T-cell (primary cell): ENCODE data around the gene ARPC5. TPM values are rescaled to one million over a fixed set of nuclear protein-coding genes. Genes with fewer than 3 reads are reported as not detected.

Experiments used
- ATAC-seq, 4 experiments: fragments of 200-7000 bp in 3 of 4; fragments of 150-1000 bp in 1 of 4; cut with Tn5 transposase; replicated peaks in 1 of 4; 1 replicate in 3 of 4; 2 replicates in 1 of 4; pipeline ENCODE4 v1.10.0; 2021; ENCODE audit warnings: moderate library complexity in 3 of 4, mild to moderate bottlenecking in 2 of 4, moderate number of reproducible peaks in 1 of 4
- CTCF ChIA-PET, 2 donors: fragments of 300-600 bp; sonication (Branson Sonifier 250); formaldehyde crosslinking; loops; one replicate each; lab custom pipeline; 2022; ENCODE audit warnings: antibody characterized with exemption in 2 of 2; lab: Charles Lee
- POLR2A ChIA-PET, 2 donors: fragments of 300-600 bp; sonication (Branson Sonifier 250); formaldehyde crosslinking; loops; one replicate each; lab custom pipeline; 2022; ENCODE audit warnings: antibody characterized with exemption in 2 of 2; lab: Charles Lee
- DNase-seq, 35 experiments: peaks; one replicate each; pipeline versions ENCODE4 v3.0.0 to v3.0.0-alpha.2; 2013 to 2023
- H3K27ac ChIP-seq: one replicate; pipeline ENCODE4 v1.5.1; 2013; ENCODE audit warnings: low read length
- H3K27me3 ChIP-seq, 2 experiments: replicated peaks in 1 of 2; 1 replicate in 1 of 2; 2 replicates in 1 of 2; pipeline versions ENCODE4 v1.6.1 to v1.7.0; 2013; ENCODE audit warnings: low read length in 1 of 2, mixed read lengths in 1 of 2; ENCODE audit not compliant: control insufficient read depth in 2 of 2, insufficient read depth in 2 of 2; ENCODE audit errors: extremely low read depth in 1 of 2
- H3K36me3 ChIP-seq, 2 donors: 1 replicate in 1 of 2; 2 replicates in 1 of 2; pipeline versions ENCODE4 v1.6.1 to v1.7.0; 2013; ENCODE audit warnings: low read length in 1 of 2; ENCODE audit not compliant: control insufficient read depth in 2 of 2, insufficient read depth in 1 of 2; ENCODE audit errors: extremely low read depth in 1 of 2
- H3K4me1 ChIP-seq, 2 experiments: 1 replicate in 1 of 2; 2 replicates in 1 of 2; pipeline versions ENCODE4 v1.6.1 to v1.7.0; 2013; ENCODE audit warnings: low read length in 2 of 2, mixed read lengths in 1 of 2; ENCODE audit not compliant: insufficient read depth in 2 of 2, control insufficient read depth in 1 of 2; ENCODE audit errors: extremely low read depth in 1 of 2
- H3K4me3 ChIP-seq, 2 donors: 1 replicate in 1 of 2; 2 replicates in 1 of 2; pipeline versions ENCODE4 v1.5.1 to v1.7.0; 2013; ENCODE audit warnings: mild to moderate bottlenecking in 2 of 2, low read length in 1 of 2, moderate library complexity in 1 of 2; ENCODE audit not compliant: control insufficient read depth in 1 of 2; ENCODE audit errors: extremely low read depth in 1 of 2
- H3K9me3 ChIP-seq: 2 replicates; pipeline ENCODE4 v1.7.0; 2013
- H3K27ac Mint-ChIP-seq, 2 donors: one replicate each; pipeline ENCODE4 v1.8.0; 2020 to 2021; ENCODE audit warnings: mild to moderate bottlenecking in 2 of 2, mixed read lengths in 2 of 2
- H3K27me3 Mint-ChIP-seq, 2 donors: one replicate each; pipeline ENCODE4 v1.8.0; 2021 to 2022; ENCODE audit warnings: mixed read lengths in 2 of 2
- H3K36me3 Mint-ChIP-seq: one replicate; pipeline ENCODE4 v1.8.0; 2021; ENCODE audit warnings: mixed read lengths
- H3K4me1 Mint-ChIP-seq, 3 donors: one replicate each; pipeline ENCODE4 v1.8.0; 2020 to 2022; ENCODE audit warnings: mixed read lengths in 3 of 3, mild to moderate bottlenecking in 1 of 3
- H3K4me3 Mint-ChIP-seq, 3 donors: one replicate each; pipeline ENCODE4 v1.8.0; 2020 to 2022; ENCODE audit warnings: mild to moderate bottlenecking in 3 of 3, mixed read lengths in 3 of 3, moderate library complexity in 3 of 3
- H3K9me3 Mint-ChIP-seq, 3 donors: one replicate each; pipeline ENCODE4 v1.8.0; 2020 to 2022; ENCODE audit warnings: mixed read lengths in 3 of 3
- WGBS: methylation state at CpG from one replicate; pipeline ENCODE4 v1.1.5; 2013; ENCODE audit warnings: missing lambda C conversion rate; ENCODE audit not compliant: insufficient coverage; 5-methylcytosine and 5-hydroxymethylcytosine counted together
- total RNA-seq, 35 experiments: library from RNA in 6 of 35; stranded (reverse) in 6 of 35; fragments of 120-200 nt in 1 of 35; gene quantifications; one replicate each; pipeline versions ENCODE4 v1.2.1 to v1.2.4 and lab custom pipeline; 2013 to 2026

The ARPC5 gene
- total RNA-seq, 5 donors from 2014 or later (not counting 1 experiment from before 2014, with no cell fraction given) = 69.8 to 116 (median 106) TPM

DNA sequence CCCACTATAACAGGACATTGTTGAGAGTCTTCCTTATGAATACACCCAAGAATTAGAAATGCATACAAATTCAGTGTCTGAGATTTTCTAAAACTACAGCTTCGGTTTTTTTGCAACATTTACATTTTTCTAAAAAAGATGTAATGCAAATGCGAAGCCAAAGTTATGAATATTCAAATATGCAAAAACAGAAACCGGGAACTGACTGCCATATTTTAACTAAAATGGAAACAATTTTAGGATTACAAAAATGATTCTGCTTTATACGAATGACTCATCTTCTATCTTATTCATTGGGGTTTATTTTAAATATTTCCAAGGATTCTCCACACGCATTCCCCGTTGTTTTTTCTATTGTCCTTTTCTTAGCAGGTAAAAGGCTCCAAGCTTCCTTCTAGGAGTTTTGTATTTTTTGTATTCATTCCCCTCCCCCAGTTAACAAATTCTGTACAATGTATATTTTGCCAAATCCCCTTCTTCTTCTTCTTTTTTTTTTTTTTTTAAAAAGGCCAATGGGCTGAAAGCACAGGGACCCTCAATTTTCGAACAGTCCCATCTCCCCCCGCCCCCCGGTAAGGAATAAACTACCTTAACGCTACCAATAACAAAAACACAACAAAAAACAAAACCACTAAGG lies 1.0 kb downstream of the ARPC5 start:
- ATAC-seq (no peak), DNase-seq (peak in 1 of 35 experiments; percentile 29)
- peak overlapping the region; percentile 68 for H3K27ac ChIP-seq
- H3K4me3 ChIP-seq = peak overlapping the region; percentile 84 to 97
- no peaks in the 10 kb centered on the region for H3K9me3 Mint-ChIP-seq
- peaks cover 11 to 38% of the 10 kb centered on the region in 2 experiments for H3K4me1 ChIP-seq
- ChIA-PET POLR2A (interaction anchor here (0.7 to 1.0 kb wide), 4 partner anchors 17 to 165 kb away, joined by 3 to 4 read pairs (median 3); no protein-coding TSS in a partner anchor), CTCF (interaction anchor here (0.6 to 2.8 kb wide), 15 partner anchors 11 to 858 kb away, joined by 3 to 16 read pairs (median 5); partner anchors contain the start of gene APOBEC4 (in 1 of the 2))
- H3K27me3 Mint-ChIP-seq = no peaks in the 10 kb centered on the region
- H3K4me1 Mint-ChIP-seq = peaks cover 52 to 66% (median 64%) of the 10 kb centered on the region in 3 donors
- no peaks in the 10 kb centered on the region for H3K27me3 ChIP-seq
- 0% methylated on average over 3 of the region's 10 CpGs for WGBS
- H3K4me3 Mint-ChIP-seq = peak overlapping the region; percentile 99 to 100 (median 100)
- H3K27ac Mint-ChIP-seq = peak overlapping the region; percentile 87 to 89
- H3K9me3 ChIP-seq = no peaks in the 10 kb centered on the region
- peaks cover 15% of the 10 kb centered on the region for H3K36me3 Mint-ChIP-seq
- H3K36me3 ChIP-seq = peaks cover 0 to 18% of the 10 kb centered on the region in 2 donors

DNA sequence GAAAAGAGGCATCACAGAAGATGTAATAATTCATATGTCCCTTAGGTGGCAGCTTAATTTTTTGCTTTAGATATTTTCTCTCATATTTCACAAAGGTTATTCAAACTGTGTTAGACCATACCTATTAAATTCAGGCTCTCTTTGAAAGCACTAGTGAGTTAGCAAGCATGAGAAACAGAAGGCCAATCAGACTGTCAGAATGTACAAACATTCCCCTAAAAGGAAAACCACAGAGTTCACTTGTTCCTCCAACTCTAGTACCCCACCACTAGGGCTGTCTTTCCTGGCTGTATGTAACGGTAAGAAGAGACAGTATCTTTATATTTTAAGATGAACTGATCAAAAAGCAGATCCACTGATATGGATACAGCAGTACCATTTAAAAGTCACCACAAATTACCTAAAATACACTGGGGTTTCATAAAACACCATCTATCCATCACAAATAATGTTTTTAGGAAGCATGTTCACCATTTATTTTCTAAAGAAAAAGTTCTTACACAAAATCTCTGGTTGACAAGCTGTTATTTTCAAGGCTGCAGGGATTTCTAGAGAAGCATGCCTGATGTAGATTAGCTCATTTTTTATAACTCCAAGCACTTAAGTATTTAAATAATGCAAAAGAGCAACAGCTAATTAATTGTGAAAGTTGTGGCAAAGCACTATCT lies 1.8 kb downstream of the ARPC5 start:
- Mint-ChIP-seq H3K27ac (peak overlapping the region; percentile 87 to 89), H3K4me1 (peaks cover 60 to 74% (median 71%) of the 10 kb centered on the region in 3 donors), H3K36me3 (peaks cover 19% of the 10 kb centered on the region), H3K9me3 (no peaks in the 10 kb centered on the region), H3K4me3 (peak overlapping the region; percentile 99 to 100 (median 100)), H3K27me3 (no peaks in the 10 kb centered on the region)
- Histone ChIP-seq H3K9me3 (no peaks in the 10 kb centered on the region), H3K36me3 (peaks cover 0 to 25% of the 10 kb centered on the region in 2 donors), H3K27ac (peak overlapping the region; percentile 19), H3K27me3 (no peaks in the 10 kb centered on the region), H3K4me3 (peak overlapping the region; percentile 47 to 97), H3K4me1 (peaks cover 11 to 43% of the 10 kb centered on the region in 2 experiments)
- POLR2A ChIA-PET = interaction anchor here in 1 of 2 donors (0.7 to 1.0 kb wide), 2 partner anchors 39 to 164 kb away, joined by 3 to 4 read pairs; no protein-coding TSS in a partner anchor
- no CpG with 5 or more reads among the region's 1 CpG for WGBS
- CTCF ChIA-PET = interaction anchor here (0.6 to 2.8 kb wide), 16 partner anchors 13 to 859 kb away, joined by 3 to 16 read pairs (median 4); partner anchors contain the start of genes APOBEC4 (in 1 of the 2) and SMG7 (in 1 of the 2)
- ATAC-seq (peak; percentile 18 to 60 (median 36)), DNase-seq (peak in 8 of 35 experiments; percentile 1 to 75 (median 18))

DNA sequence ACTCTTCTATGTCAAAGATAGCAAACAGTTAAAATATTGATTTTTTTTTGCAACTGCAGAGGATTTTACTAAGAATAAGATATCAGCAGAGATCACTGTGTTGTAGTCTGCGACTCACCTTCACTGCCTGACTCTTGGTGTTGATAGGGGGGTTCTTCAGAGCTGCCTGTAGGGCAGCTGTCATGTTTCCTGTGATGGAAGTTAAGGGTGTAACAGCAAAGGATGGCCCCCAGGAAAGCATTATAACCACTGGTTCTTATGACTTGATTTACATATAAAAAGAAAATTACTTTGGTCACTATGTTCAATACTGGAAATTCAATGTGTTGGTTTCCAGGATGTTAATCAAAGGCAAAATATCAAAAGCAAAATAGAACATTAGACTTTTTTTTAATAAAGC lies 2.6 kb downstream of the ARPC5 start:
- ATAC-seq = no peak

DNA sequence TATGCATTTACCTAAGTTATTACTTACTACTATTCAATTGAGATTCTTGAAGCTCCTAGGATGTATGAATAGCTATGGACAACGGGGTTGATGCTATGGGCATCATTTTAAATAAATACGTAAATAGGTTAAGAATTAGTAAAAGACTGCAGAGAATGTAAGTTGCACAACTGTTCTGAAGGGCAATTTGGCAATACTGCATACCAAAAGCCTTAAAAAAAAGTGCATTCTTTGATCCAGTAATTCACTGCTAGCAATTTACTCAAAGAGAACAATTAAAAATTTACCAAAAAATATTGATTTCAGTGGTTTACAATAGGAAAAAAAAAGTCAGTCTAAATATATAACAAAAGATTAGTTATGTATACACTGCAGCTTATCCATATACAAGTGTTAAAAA lies 3.5 kb downstream of the ARPC5 start:
- Mint-ChIP-seq H3K27ac (no peak overlapping the region), H3K4me3 (peak overlapping the region in 2 of 3 donors; percentile 99 to 100), H3K27me3 (no peaks in the 10 kb centered on the region), H3K4me1 (peaks cover 73 to 83% (median 78%) of the 10 kb centered on the region in 3 donors), H3K36me3 (peaks cover 26% of the 10 kb centered on the region), H3K9me3 (no peaks in the 10 kb centered on the region)
- ChIA-PET CTCF (interaction anchor here (0.7 to 2.8 kb wide), 7 partner anchors 23 to 284 kb away, joined by 3 to 16 read pairs (median 4); no protein-coding TSS in a partner anchor), POLR2A (interaction anchor here (0.6 to 0.7 kb wide), 6 partner anchors 26 to 1127 kb away, joined by 3 to 10 read pairs (median 5); partner anchors contain the start of genes EDEM3 (in 1 of the 2) and RNASEL (in 1 of the 2))
- Histone ChIP-seq H3K27me3 (no peaks in the 10 kb centered on the region), H3K4me1 (peaks cover 14 to 49% of the 10 kb centered on the region in 2 experiments), H3K9me3 (no peaks in the 10 kb centered on the region), H3K36me3 (peaks cover 0 to 39% of the 10 kb centered on the region in 2 donors), H3K27ac (no peak overlapping the region), H3K4me3 (no peak overlapping the region)
- DNase-seq (no peak), ATAC-seq (no peak)
- no CpG with 5 or more reads among the region's 2 CpGs for WGBS

More for the DNA sequence above, 2.6 kb downstream of the ARPC5 start:
- H3K4me3 ChIP-seq = peak overlapping the region in 1 of 2 donors; percentile 97
- peaks cover 68 to 81% (median 78%) of the 10 kb centered on the region in 3 donors for H3K4me1 Mint-ChIP-seq
- H3K9me3 ChIP-seq = no peaks in the 10 kb centered on the region
- H3K36me3 ChIP-seq = peaks cover 0 to 33% of the 10 kb centered on the region in 2 donors
- POLR2A ChIA-PET = no interaction called here
- peak overlapping the region; percentile 99 to 100 (median 100) for H3K4me3 Mint-ChIP-seq
- H3K27me3 Mint-ChIP-seq = no peaks in the 10 kb centered on the region
- CTCF ChIA-PET = interaction anchor here (0.6 to 2.8 kb wide), 17 partner anchors 20 to 1326 kb away, joined by 3 to 16 read pairs (median 5); partner anchors contain the start of genes APOBEC4 (in 1 of the 2) and SMG7 (in 1 of the 2)
- H3K27me3 ChIP-seq = no peaks in the 10 kb centered on the region
- no peaks in the 10 kb centered on the region for H3K9me3 Mint-ChIP-seq
- 18% methylated on average over 1 of the region's 1 CpG for WGBS
- peak overlapping the region; percentile 24 for H3K27ac ChIP-seq
- peak overlapping the region; percentile 72 to 89 for H3K27ac Mint-ChIP-seq
- DNase-seq = peak in 1 of 35 experiments; percentile 30
- peaks cover 11 to 46% of the 10 kb centered on the region in 2 experiments for H3K4me1 ChIP-seq
- H3K36me3 Mint-ChIP-seq = peaks cover 26% of the 10 kb centered on the region

DNA sequence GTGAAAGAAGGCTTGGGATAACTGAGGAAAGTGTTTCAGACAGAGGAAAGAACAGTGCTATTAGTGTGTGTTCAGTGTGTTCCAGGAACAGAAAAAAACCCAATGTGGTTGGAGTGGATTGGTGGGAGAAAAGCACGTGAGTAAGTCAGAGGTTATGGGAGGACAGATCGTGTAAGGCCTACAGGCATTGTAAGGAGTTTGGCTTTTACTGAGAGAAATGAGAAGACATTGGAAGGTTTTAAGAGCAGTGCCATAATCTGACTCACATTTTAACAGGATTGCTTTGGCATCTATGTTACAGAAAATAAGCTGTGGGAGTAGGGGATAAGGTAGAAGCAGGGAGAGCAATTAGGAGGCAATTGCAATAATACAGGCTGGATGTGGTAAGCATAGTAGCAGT lies 4.8 kb downstream of the ARPC5 start:
- no peaks in the 10 kb centered on the region for H3K27me3 Mint-ChIP-seq
- Histone ChIP-seq H3K9me3 (no peaks in the 10 kb centered on the region), H3K36me3 (peaks cover 0 to 49% of the 10 kb centered on the region in 2 donors), H3K4me3 (no peak overlapping the region), H3K27ac (no peak overlapping the region), H3K27me3 (no peaks in the 10 kb centered on the region), H3K4me1 (peaks cover 7 to 50% of the 10 kb centered on the region in 2 experiments)
- H3K9me3 Mint-ChIP-seq = no peaks in the 10 kb centered on the region
- WGBS = 34% methylated on average over 2 of the region's 2 CpGs
- CTCF ChIA-PET = interaction anchor here (0.7 to 2.1 kb wide), 3 partner anchors 25 to 287 kb away, joined by 4 to 7 read pairs (median 7); no protein-coding TSS in a partner anchor
- no peak for ATAC-seq
- H3K4me1 Mint-ChIP-seq = peaks cover 65 to 72% (median 66%) of the 10 kb centered on the region in 3 donors
- peak overlapping the region; percentile 21 to 100 (median 32) for H3K4me3 Mint-ChIP-seq
- peaks cover 27% of the 10 kb centered on the region for H3K36me3 Mint-ChIP-seq
- peak overlapping the region; percentile 21 to 80 for H3K27ac Mint-ChIP-seq
- POLR2A ChIA-PET = no interaction called here
- no peak for DNase-seq
